Kidney (tissue), 14 donors: ENCODE measurements around the gene SLC24A1. TPM values are rescaled to one million over a fixed set of nuclear protein-coding genes. Genes with fewer than 3 reads are reported as not detected.

Source experiments
- DNase-seq, 5 donors: peaks; one replicate each; pipeline ENCODE4 v3.0.0-alpha.2; 2013 to 2020
- FAIRE-seq: peaks from 2 replicates; lab custom pipeline; 2012; peaks lifted over from hg19 to GRCh38; lab: Jason Lieb, UNC
- H3K27ac ChIP-seq, 2 donors: one replicate each; pipeline ENCODE4 v1.7.0; 2013; ENCODE audit warnings: low read depth in 2 of 2, low read length in 2 of 2, inconsistent platforms in 1 of 2
- H3K27me3 ChIP-seq: one replicate; pipeline ENCODE4 v1.7.1; 2013; ENCODE audit warnings: low read length, inconsistent platforms; ENCODE audit not compliant: control insufficient read depth, insufficient read depth
- H3K36me3 ChIP-seq, 3 donors: one replicate each; pipeline versions ENCODE4 v1.7.0 to v1.7.1; 2013; ENCODE audit warnings: low read length in 3 of 3, control low read depth in 1 of 3, inconsistent platforms in 1 of 3; ENCODE audit not compliant: insufficient read depth in 3 of 3, control insufficient read depth in 2 of 3
- H3K4me1 ChIP-seq, 3 donors: one replicate each; pipeline versions ENCODE4 v1.7.0 to v1.7.1; 2013; ENCODE audit warnings: low read length in 3 of 3, inconsistent platforms in 1 of 3, low read depth in 1 of 3; ENCODE audit not compliant: control insufficient read depth in 2 of 3, insufficient read depth in 2 of 3
- H3K4me3 ChIP-seq, 3 donors: one replicate each; pipeline versions ENCODE4 v1.7.0 to v1.8.1; 2013; ENCODE audit warnings: low read length in 3 of 3, control low read depth in 1 of 3, inconsistent platforms in 1 of 3
- H3K9ac ChIP-seq, 3 donors: one replicate each; pipeline versions ENCODE4 v1.7.0 to v1.7.1; 2013; ENCODE audit warnings: low read length in 3 of 3, control low read depth in 1 of 3, inconsistent platforms in 1 of 3
- H3K9me3 ChIP-seq, 3 donors: one replicate each; pipeline versions ENCODE4 v1.7.0 to v1.7.1; 2013; ENCODE audit warnings: low read length in 3 of 3, control low read depth in 1 of 3, inconsistent platforms in 1 of 3; ENCODE audit not compliant: control insufficient read depth in 2 of 3, insufficient read depth in 1 of 3
- CTCF ChIP-seq: IDR thresholded peaks from 3 replicates; pipeline ENCODE4 v1.5.1; 2012; ENCODE audit warnings: mild to moderate bottlenecking, moderate library complexity, borderline replicate concordance; ENCODE audit not compliant: insufficient read depth; ENCODE audit errors: extremely low read depth
- intact Hi-C: fragments of 100-400 bp; cut with DNase I; formaldehyde crosslinking; loops from one replicate; pipeline ENCODE4 v1.11.1; 2022
- polyA plus RNA-seq: library from polyadenylated mRNA; stranded (reverse); fragments of 350-450 nt; fragmentation: Illumina TruSeq; extraction: RNeasy Lipid Tissue Mini Kit (QIAGEN cat#74804); gene quantifications from one replicate; pipeline ENCODE4 v1.2.3, GENCODE V29; 2014; ENCODE audit warnings: low read depth, low replicate concordance; ENCODE audit not compliant: insufficient read depth
- total RNA-seq: library from RNA; stranded (reverse); fragmentation: NEBNext Ultra II Directional; extraction: Animal tissue kit (Norgen Biotek cat#: 25700); gene quantifications from one replicate; pipeline ENCODE4 v1.2.1, GENCODE V29; 2021
- donor health status: control.
- donor health status: control.
- donor health status: control.
- donor health status: control.
- donor health status: control.
- donor health status: DM: yes; HTN: yes; CAD: no.
- donor health status: Normal renal cell carcinoma (clear cell type).

The SLC24A1 gene
- total and polyA plus RNA-seq, 2 donors from 2014 or later, result 4.9 to 18.9 TPM

- no peaks in the 10 kb centered on the region for H3K9me3 ChIP-seq
- no peak overlapping the region for H3K27ac ChIP-seq
- intact Hi-C loops, result no loop called here
- DNase-seq (no peak), FAIRE-seq (no peak)
- no peaks in the 10 kb centered on the region for H3K4me1 ChIP-seq
- no peak overlapping the region for H3K4me3 ChIP-seq
- no peak overlapping the region for H3K9ac ChIP-seq
- no peak for TF ChIP-seq CTCF
- H3K27me3 ChIP-seq, result no peaks in the 10 kb centered on the region
- H3K36me3 ChIP-seq, result peaks cover 3 to 24% (median 16%) of the 10 kb centered on the region in 3 donors
Observed at GRCh38 chr15:65690173-65690572, 68.4 kb downstream of the SLC24A1 start.

GRCh38 chr15:65690778-65691177 lies 69.0 kb downstream of the SLC24A1 start:
- no peaks in the 10 kb centered on the region for H3K9me3 ChIP-seq

GRCh38 chr15:65695081-65695480 lies 73.3 kb downstream of the SLC24A1 start:
- H3K9me3 ChIP-seq, result no peaks in the 10 kb centered on the region
- intact Hi-C loops, result no loop called here
- no peaks in the 10 kb centered on the region for H3K27me3 ChIP-seq
- H3K4me3 ChIP-seq, result no peak overlapping the region
- no peaks in the 10 kb centered on the region for H3K4me1 ChIP-seq
- peaks cover 3 to 12% (median 9%) of the 10 kb centered on the region in 3 donors for H3K36me3 ChIP-seq
- H3K27ac ChIP-seq, result no peak overlapping the region
- no peak for TF ChIP-seq CTCF
- H3K9ac ChIP-seq, result no peak overlapping the region
- DNase-seq, result no peak
- no peak for FAIRE-seq

More at GRCh38 chr15:65690778-65691177, 69.0 kb downstream of the SLC24A1 start:
- no peak overlapping the region for H3K9ac ChIP-seq
- no peak for FAIRE-seq
- DNase-seq, result no peak
- no peaks in the 10 kb centered on the region for H3K27me3 ChIP-seq
- H3K27ac ChIP-seq, result no peak overlapping the region
- intact Hi-C loops, result no loop called here
- H3K36me3 ChIP-seq, result peaks cover 3 to 24% (median 16%) of the 10 kb centered on the region in 3 donors
- TF ChIP-seq CTCF, result no peak
- H3K4me1 ChIP-seq, result no peaks in the 10 kb centered on the region
- H3K4me3 ChIP-seq, result no peak overlapping the region

Other genes starting within 250 kb of the SLC24A1 start
- gene IGDCC3, start 243.9 kb upstream of the SLC24A1 start, total RNA-seq, result 0.22 TPM
- gene IGDCC3, start 243.9 kb upstream of the SLC24A1 start, polyA plus RNA-seq, result 0.49 TPM
- 4.3 TPM for gene IGDCC4, start 199.0 kb upstream of the SLC24A1 start, total RNA-seq
- 0.17 TPM for gene IGDCC4, start 199.0 kb upstream of the SLC24A1 start, polyA plus RNA-seq
- gene DPP8, start 104.2 kb upstream of the SLC24A1 start, total RNA-seq, result 38.6 TPM
- gene DPP8, start 104.2 kb upstream of the SLC24A1 start, polyA plus RNA-seq, result 8.2 TPM
- 52.1 TPM for gene HACD3, start 91.5 kb upstream of the SLC24A1 start, total RNA-seq
- 89.3 TPM for gene HACD3, start 91.5 kb upstream of the SLC24A1 start, polyA plus RNA-seq
- 37.1 TPM for gene INTS14, start 10.8 kb upstream of the SLC24A1 start, total RNA-seq
- gene INTS14, start 10.8 kb upstream of the SLC24A1 start, polyA plus RNA-seq, result 27.8 TPM
- gene DENND4A, start 170.4 kb downstream of the SLC24A1 start, total RNA-seq, result 35.9 TPM
- 8.6 TPM for gene DENND4A, start 170.4 kb downstream of the SLC24A1 start, polyA plus RNA-seq
- 249 TPM for gene RAB11A, start 247.6 kb downstream of the SLC24A1 start, total RNA-seq
- 216 TPM for gene RAB11A, start 247.6 kb downstream of the SLC24A1 start, polyA plus RNA-seq